HG03520 (cell line): Measurements from ENCODE around the gene ZBTB20.

Experiments
- ATAC-seq: cut with Tn5 transposase; IDR thresholded peaks from one replicate; pipeline ENCODE4 v1.9.1; 2021; ENCODE audit warnings: mild to moderate bottlenecking, moderate library complexity; ENCODE audit not compliant: unreplicated experiment

Gene ZBTB20

DNA sequence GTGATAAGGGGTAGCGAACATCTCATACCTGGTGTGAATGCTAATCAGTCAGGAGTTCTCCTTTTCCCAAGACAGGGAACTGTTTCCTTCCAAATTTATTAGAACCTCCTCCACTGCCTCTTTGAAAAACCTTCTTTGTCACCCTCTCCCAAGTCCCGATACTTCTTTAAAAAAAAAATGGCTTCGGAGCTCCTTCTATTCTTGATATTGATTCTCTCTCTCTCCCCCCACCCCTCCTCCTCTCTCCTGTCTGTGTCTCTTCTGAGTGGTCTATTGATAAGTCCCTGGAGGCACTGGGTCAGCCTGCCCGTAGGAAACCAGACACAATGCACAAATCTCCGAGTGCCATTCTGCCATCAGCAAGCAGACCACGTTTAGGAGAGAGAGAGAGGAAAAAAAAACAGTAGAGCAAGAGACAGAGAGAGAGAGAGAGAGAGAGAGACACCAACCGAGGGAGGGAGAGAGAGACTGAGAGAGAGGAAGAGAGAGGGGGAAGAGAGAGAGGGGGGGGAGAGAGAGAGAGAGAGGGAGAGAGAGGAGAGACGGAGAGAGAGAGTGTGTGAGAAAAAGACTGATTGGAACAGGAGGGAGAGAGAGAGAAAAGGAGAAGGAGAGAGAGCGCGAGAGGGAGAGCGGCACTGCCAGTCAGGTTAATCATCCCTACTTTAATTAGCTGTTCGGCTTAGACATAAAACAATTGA, 692.4 kb downstream of the ZBTB20 start:
- ATAC-seq = no peak

DNA sequence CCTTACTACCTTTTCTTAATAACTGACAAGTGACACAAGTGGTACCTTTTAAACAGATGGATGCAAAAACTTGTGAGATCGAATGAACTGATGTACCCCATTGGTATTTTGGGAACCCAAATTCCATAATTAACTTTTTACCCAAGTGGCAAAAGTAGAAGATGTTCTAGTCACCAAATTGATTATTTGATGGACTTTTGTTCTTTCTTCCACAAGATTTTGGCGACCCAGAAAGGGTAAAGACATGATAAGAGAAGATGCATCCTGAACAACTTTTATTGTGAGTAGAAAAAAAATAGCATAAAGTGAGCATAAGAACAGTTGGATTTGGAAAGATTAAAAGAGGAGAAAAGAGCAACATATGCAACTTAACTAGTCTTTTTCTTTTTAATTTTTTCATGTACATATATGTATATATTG, 693.7 kb downstream of the ZBTB20 start:
- no peak for ATAC-seq

DNA sequence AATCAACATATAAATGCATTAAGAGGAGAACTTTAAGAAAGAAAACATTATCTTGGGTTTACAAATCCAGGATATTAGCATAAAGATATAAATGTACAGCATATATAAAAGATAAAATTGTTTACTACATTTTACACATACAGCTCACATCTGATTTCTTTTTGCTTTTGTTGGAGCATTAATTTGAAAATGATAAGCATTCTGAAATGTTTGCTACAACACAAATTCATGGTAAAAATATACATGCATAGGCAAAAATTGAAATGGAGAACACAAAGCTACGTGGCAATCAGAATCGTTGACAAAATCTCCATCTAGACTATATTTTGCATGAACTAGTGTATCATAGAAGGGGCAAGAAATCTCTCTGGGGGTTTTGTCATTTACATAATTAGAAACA, 694.2 kb downstream of the ZBTB20 start:
- ATAC-seq = no peak

DNA sequence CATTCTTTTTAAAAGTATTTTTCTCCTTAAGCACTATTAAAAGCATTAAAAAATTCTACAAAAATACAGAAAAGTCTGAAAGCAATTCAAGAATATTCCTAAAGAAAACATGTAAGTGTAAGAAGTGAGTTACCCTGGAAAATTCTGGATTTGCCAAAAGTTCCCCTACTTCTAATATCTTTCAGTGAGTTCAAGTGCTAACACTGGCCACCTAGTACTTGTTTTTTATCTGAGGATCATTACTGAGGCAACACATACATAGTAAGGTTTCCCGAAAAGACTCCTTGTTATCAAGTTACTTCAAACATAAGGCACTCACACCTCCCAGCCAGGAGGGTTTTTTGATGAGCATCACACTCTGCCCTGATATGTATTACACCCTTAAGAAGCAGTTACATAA, 694.8 kb downstream of the ZBTB20 start:
- no peak for ATAC-seq

DNA sequence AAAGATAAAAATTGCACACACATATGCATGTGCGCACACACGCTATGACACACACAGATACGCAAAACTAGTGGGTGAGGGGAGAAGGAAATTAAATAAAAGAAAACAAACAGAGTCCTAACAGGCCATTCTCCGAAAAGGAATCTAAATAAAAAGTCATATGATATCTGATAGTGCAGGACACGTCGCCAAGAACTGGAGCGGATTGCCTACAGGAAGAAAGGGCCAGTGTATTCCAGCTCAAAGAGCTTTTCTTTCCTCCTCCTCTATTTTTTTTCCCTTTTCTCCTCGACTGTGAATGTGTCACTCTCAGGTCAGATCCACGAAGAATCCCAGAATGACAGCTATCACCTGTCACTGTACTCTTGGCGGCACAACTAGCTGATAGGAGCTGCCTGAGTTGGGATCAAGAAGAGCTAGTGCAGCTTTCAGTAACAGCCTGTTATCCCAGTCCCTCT, 695.5 kb downstream of the ZBTB20 start:
- no peak for ATAC-seq

DNA sequence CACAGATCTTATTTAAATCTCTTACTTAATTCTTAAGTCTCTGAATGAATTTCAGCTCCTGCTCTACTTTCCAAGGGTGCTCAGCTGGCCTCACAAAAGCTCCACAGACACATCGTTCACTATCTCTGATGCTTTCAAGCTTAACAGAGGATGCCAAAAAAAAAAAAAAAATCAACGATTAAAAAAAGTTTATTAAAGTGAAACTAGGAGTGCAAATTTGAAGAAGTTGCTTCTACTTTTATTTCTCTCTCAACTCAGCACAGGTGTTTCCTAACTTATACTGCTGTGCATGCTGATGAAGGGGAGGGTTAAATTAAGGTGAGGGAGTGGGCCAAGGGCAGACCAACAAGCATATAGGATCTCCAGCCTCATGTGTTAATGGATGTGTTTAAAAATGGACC, 696.0 kb downstream of the ZBTB20 start:
- ATAC-seq = no peak

DNA sequence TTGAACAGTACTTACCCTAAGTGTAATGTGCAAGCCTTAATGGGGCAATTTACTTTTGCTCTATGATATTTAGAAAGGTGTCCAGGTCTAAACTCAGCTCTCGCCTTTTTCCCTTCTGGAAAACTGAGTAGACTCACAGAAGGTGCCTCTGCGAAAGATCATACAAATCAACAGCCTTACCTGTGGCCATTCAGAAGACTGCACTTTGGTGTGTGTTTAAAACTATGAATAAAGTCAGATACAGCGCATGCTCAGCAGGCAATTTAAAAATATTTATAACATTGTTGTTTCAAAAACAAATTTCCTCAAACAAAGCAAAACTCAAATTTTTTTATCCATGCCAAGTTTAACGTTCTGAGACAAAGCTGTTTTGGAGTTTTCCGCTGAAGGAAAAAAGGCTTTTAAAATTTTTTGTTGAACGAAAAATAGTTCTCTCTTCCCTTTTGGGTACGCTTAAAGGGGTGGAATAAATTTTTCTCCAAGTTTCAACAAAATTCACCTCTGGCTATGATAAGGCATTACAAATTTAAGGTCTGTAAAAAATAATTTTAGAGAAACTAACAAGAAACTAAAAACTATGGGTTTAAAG, 697.0 kb downstream of the ZBTB20 start:
- ATAC-seq = peak; percentile 39

DNA sequence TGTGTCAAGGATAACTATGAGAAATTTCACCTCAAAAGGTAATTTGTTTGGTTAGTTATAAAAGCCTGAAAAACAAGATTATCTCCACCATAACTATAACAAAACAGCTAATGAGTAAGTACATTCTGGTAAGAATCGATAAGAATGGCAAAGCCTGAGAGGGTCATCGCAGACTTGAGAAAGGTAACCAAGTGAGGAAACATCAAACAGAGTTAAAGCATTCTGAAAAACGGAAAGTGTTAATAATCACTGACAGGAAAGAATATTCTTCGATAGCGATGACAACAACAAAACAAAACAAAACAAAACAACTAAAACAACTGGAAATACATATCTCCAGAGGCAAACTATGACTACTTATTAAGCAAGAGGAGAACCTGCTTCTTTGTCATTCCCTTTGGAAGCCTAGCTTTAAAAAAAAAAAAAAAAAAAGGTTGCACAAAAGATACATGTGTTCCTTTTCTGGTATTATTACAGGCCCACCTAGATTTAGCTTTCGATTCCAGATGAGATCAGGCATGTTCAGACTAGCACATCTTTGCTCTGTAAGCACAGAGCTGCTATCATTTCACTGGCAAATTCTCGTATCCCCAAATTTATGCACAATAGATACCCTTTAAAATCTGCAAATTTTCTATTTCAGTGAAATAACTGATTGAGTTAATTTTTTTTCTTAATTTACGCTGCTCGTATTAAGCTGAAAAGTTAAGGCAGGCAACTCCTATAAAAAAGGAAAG, 697.6 kb downstream of the ZBTB20 start:
- no peak for ATAC-seq

DNA sequence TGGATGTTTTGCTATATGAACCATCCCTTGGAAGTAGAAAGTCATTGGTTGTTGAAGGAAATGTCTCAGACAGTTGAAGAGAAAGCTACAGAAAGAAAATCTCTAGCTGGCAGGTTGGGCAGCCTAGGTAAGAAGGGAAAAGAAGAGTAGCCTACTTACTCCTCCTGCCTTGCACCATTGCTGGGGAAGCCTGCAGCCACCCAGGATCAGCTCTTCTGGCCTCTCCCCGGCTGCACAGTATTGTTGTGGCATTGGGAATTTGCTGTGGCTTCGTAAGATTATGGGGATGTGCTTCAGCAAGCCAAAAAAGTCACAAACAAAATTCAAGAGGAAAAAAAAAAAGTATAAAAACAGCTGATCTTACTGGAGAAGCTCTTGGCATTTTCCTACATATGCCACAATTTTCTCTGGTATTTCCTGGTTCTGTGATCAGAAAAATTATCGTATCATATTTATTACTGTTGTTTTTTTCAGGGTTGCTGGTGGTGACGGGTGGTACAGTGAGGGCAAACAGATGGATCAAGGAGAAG, 699.1 kb downstream of the ZBTB20 start:
- ATAC-seq = no peak

DNA sequence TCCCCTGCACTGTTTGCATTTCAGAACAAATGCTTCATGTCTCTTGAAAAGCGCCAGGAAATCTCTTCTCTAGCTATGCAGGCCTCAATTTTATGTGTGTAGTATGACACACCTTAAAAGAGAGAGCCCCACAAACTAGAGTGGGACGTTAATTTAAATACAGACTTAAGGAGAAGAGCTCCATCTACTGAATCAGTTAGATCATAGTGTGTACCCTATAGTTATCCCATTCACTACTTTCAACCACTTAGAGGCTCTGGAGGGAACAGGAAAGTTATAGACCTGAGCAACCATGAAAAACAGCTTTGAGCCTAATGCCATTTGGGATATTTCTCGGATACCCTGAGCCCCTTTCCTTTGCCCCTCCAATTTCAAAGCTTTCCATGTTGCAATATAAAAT, 699.5 kb downstream of the ZBTB20 start:
- peak; percentile 28 for ATAC-seq

DNA sequence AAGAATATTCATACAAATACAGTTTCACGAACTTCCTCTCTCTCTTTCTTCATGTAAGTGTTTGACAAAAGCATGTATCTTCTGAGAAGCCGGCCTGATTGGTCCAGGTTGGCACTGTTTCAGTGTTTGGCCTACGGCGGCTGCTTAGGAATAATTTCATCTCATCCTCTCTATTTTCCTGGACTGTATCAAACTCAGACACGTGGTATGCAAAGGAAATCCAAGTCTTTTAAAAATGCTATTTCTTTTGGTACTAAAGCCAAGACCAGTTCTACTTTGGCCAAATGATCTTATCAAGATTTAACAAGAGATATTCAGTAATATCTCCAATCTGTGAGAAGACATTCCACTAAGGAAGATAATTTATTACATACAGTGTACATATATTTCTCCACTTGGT, 700.5 kb downstream of the ZBTB20 start:
- ATAC-seq = no peak

DNA sequence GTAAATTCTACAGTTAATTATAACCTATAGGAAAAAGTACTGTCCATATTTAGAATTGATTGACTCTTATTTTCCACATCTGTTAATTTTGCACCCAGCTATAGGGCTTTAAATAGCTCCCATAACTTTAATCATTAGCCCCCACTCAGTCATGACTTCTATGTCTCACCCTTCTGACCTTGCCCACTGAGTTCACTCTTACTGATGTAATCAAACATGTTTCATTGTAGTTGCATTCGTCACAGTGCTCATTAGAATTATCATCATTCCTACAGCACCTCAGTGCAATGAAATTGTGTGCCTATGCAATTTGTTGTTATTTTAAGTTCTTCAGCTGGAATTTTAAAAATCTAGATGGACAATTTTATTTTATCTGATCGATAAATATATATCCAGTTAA, 701.9 kb downstream of the ZBTB20 start:
- no peak for ATAC-seq

DNA sequence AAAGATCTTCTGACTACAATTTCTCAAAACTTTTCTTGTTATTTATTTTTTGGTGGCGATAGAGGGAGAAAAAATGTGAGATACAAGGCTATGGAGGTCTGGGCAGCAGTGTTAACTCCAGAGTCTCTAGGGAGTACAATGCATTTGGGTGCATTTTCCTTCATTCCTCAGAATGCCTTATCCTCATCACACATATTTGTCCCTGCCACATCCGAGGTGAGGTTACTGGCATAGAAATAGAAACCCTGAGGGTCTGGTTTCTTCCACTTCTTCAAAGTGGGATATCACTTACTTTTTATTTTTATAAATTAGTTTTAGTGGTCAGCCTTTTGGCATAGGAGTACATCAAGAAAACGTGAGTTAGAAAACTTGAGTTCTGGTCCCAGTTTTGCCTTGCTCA, 702.9 kb downstream of the ZBTB20 start:
- no peak for ATAC-seq

DNA sequence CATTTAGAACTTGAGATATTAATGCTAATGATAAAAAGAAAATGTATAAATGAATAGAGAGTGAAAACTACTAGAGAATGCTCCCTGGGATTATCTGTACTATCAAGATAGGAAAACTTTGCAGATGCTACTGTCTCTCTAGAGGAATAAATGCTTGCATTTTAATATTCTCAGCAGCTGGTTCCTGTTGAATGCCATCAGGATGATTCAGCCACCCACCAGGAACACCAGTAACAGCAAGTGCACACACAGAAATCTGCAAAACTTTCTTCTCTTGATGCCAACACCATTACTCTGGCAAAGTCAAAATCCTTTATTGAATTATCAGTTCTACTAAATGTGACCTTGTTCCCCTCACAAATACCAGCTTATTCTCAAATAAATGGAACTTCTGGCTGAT, 704.8 kb downstream of the ZBTB20 start:
- ATAC-seq = no peak

DNA sequence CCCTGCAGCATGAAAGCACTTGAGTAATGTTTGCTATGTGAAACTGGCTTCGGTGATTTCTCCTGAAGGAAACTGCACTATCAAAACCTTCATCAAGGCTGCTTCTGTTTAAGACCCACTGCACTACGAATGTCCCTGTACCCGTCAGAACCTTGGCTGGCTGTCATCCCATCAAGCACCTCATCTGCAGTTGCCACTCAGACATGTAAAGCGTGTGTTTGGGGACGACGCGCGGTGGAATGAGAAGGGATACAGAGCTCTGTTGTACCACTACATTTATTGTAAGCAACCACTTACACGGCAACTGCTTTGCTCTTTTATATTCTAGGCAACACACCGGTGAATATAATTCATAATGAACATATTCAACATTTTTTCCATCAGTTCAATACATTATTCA, 705.7 kb downstream of the ZBTB20 start:
- ATAC-seq = no peak

DNA sequence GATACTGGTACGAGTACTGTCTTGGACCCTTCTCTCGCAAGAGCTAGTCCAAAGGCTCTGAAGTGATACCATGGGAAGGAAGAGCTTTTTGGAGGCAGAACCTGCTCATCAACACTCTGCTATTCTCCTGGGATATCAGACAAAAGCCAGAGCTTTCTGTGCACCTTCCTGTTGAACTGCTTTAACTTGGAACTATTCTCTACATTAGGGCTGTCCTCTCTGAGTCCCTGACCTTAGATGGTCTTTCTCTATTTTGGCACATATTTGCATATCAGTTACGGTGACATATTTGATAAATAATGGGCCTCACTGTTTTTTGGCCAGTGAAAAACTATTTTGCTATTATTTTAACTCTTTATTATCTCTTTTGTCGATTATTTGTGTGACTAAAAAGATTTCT, 706.4 kb downstream of the ZBTB20 start:
- no peak for ATAC-seq

DNA sequence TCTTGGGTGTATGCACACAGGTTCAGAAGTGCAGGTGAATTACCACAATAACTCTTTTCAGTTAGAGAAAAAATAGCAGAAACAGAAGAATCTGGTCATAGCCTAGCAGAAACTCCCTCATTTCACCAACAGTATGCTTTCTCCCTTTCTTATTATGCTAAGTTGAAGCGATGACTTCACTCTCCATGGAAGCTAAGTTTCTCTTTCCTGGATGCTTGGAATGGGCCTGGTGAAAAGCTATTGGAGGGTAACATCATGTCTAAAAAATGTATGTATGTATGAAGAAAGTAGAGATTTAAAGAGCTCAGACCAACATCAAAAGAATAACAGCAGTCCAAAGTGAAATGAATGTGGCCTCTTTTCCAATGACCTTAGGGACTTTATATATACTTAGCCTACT, 707.8 kb downstream of the ZBTB20 start:
- ATAC-seq = no peak

DNA sequence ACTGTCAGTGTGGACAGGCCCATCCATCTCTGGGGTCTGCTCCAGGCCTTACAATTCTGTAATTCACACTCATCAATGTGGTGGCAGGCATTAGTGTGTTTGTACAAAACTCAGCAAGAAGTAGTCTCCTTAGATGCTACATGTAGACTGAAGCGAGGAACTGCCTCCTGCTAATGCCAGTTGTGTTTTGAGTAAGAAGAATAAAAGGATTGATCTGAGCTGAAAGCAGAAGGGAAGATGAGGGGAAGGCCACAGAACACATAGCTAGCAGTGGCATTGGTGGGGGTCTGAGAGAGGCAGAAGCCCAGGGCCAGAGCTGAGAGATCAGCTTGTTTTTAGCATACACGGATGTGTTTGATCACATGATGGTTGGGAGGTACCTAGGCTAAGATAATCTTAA, 709.2 kb downstream of the ZBTB20 start:
- ATAC-seq = no peak

DNA sequence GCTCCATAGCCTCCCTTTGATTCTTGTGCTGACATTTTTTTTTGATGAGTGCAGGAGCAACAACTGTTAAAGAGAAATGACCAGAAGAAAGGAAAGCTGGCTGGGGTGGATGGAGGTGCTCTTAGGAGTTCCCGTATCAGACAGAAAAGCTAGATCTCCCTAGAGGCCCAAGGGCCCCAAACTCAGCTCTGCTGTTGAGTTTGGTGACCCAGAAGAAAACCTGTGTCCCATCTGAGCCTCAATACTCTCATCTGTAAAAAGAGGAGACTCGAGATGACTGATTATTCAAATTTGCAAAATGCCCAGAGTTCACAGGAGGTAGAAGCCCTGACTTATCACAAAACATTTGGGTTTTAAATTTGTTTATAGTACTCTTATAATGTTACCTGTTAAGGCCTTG, 710.9 kb downstream of the ZBTB20 start:
- no peak for ATAC-seq

DNA sequence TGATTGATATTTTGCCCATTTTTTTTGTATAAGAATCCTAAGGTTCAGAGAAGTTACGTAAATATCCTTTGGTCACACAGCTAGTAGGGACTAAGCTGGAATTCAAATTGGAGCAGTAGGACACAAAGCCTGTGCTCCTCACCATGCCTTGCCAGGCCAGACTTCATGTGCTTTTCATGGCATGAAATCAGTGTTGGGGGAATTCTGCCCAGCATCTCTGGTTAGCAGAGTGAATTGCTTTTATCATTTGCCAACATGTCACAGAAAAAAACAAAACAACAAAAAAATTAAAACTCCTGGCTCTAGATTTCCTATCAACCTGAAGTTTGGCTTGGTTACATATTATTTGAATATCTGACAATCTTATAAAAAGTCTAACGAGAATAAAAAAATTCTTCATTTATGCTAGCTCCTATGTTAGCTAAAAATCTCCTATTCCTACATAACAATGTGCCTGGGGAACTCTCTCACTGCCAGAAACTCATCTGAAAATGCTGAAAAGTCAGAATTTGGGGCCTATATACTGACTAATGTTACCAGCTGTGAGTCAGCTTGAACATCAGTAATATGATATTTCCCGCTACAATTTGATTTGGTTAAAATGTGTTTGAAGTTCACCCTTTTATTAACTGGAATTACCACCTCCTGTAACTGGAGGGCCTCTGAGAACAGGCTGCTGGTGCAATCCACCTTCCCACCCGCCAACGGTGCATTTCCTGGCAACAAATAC, 711.5 kb downstream of the ZBTB20 start:
- no peak for ATAC-seq

DNA sequence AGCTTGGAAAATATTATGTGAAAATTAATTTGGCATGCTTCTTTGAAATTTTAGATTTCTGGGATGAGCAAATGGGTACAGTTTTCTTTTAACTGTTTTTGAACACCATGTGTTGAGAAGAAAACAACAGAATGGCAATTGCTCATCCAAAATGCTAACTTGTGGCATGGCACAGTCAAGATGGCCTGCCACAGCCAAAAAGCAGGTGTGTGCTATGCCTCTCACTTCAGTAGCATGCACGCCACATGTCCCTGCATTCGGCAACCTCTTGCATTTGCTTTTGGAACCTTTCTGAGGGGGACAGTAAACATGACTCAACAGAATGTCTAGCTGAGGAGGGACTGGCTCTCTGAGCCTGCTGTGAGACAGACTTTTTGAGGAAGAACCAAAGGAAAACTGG, 714.8 kb downstream of the ZBTB20 start:
- ATAC-seq = no peak
